Midbrain (tissue), 1 donor: Measurements from ENCODE around the gene ALG14.

ENCODE experiments used
- DNase-seq: peaks from one replicate; lab custom pipeline; 2025; lab: John Stamatoyannopoulos, UW

Gene ALG14

GRCh38 chr1:94980582-94981574, 91.9 kb downstream of the ALG14 start:
- no peak for DNase-seq

GRCh38 chr1:94979656-94980581, 92.8 kb downstream of the ALG14 start:
- DNase-seq: no peak

GRCh38 chr1:94979131-94979530, 93.6 kb downstream of the ALG14 start:
- DNase-seq: no peak

- no peak for DNase-seq
Measured at GRCh38 chr1:94978401-94978800, 94.3 kb downstream of the ALG14 start.

- DNase-seq: no peak
Measured at GRCh38 chr1:94976971-94977548, 95.7 kb downstream of the ALG14 start.

GRCh38 chr1:94974824-94975223, 97.9 kb downstream of the ALG14 start:
- no peak for DNase-seq

- DNase-seq: no peak
Measured at GRCh38 chr1:94974241-94974640, 98.5 kb downstream of the ALG14 start.

GRCh38 chr1:94973309-94973922, 99.3 kb downstream of the ALG14 start:
- DNase-seq: no peak

- no peak for DNase-seq
Measured at GRCh38 chr1:94971491-94971924, 101.2 kb downstream of the ALG14 start.

- DNase-seq: no peak
Measured at GRCh38 chr1:94970783-94971182, 102.0 kb downstream of the ALG14 start.

- DNase-seq: no peak
Measured at GRCh38 chr1:94969137-94969536, 103.6 kb downstream of the ALG14 start.

GRCh38 chr1:94966033-94966432, 106.7 kb downstream of the ALG14 start:
- no peak for DNase-seq

- DNase-seq: no peak
Measured at GRCh38 chr1:94963864-94964263, 108.9 kb downstream of the ALG14 start.

- peak; percentile 5 for DNase-seq
Measured at GRCh38 chr1:94962409-94963265, 110.1 kb downstream of the ALG14 start.

GRCh38 chr1:94961988-94962387, 110.8 kb downstream of the ALG14 start:
- DNase-seq: no peak

GRCh38 chr1:94961582-94961981, 111.2 kb downstream of the ALG14 start:
- no peak for DNase-seq

- no peak for DNase-seq
Measured at GRCh38 chr1:94958081-94958480, 114.7 kb downstream of the ALG14 start.

GRCh38 chr1:94955767-94956632, 116.8 kb downstream of the ALG14 start:
- no peak for DNase-seq
